GM19438 (cell line): ENCODE measurements around the gene SEC22A.

Source experiments
- ATAC-seq: cut with Tn5 transposase; IDR thresholded peaks from one replicate; pipeline ENCODE4 v1.9.1; 2021; ENCODE audit warnings: low read depth; ENCODE audit not compliant: unreplicated experiment

The SEC22A gene

GRCh38 chr3:123286308-123287023 is 84.7 kb downstream of the SEC22A start:
- no peak for ATAC-seq

- no peak for ATAC-seq
Measured at GRCh38 chr3:123287051-123287961, 85.6 kb downstream of the SEC22A start.

GRCh38 chr3:123287962-123288302 is 86.2 kb downstream of the SEC22A start:
- no peak for ATAC-seq

GRCh38 chr3:123289391-123290106 is 87.8 kb downstream of the SEC22A start:
- ATAC-seq, result no peak

GRCh38 chr3:123290107-123290930 is 88.6 kb downstream of the SEC22A start:
- no peak for ATAC-seq

- no peak for ATAC-seq
Measured at GRCh38 chr3:123290962-123291361, 89.2 kb downstream of the SEC22A start.

GRCh38 chr3:123291404-123291803 is 89.7 kb downstream of the SEC22A start:
- no peak for ATAC-seq

- no peak for ATAC-seq
Measured at GRCh38 chr3:123292321-123293310, 90.9 kb downstream of the SEC22A start.

GRCh38 chr3:123294296-123294938 is 92.7 kb downstream of the SEC22A start:
- no peak for ATAC-seq

GRCh38 chr3:123295171-123295900 is 93.6 kb downstream of the SEC22A start:
- no peak for ATAC-seq

- ATAC-seq, result no peak
Measured at GRCh38 chr3:123295901-123296250, 94.1 kb downstream of the SEC22A start.

GRCh38 chr3:123296261-123296660 is 94.5 kb downstream of the SEC22A start:
- no peak for ATAC-seq

- no peak for ATAC-seq
Measured at GRCh38 chr3:123296836-123297626, 95.3 kb downstream of the SEC22A start.

GRCh38 chr3:123297627-123297899 is 95.8 kb downstream of the SEC22A start:
- no peak for ATAC-seq

GRCh38 chr3:123298903-123299302 is 97.2 kb downstream of the SEC22A start:
- no peak for ATAC-seq

- no peak for ATAC-seq
Measured at GRCh38 chr3:123299581-123299980, 97.8 kb downstream of the SEC22A start.

GRCh38 chr3:123300056-123300455 is 98.3 kb downstream of the SEC22A start:
- no peak for ATAC-seq

GRCh38 chr3:123300583-123300982 is 98.8 kb downstream of the SEC22A start:
- ATAC-seq, result no peak
